HG02588 (cell line): ENCODE results near the gene CLSTN2.

Source experiments
- ATAC-seq: cut with Tn5 transposase; IDR thresholded peaks from one replicate; pipeline ENCODE4 v1.9.1; 2021; ENCODE audit warnings: mild to moderate bottlenecking, moderate library complexity; ENCODE audit not compliant: unreplicated experiment

CLSTN2 gene

GRCh38 chr3:140365872-140366697 is 431.1 kb downstream of the CLSTN2 start:
- no peak for ATAC-seq

DNA sequence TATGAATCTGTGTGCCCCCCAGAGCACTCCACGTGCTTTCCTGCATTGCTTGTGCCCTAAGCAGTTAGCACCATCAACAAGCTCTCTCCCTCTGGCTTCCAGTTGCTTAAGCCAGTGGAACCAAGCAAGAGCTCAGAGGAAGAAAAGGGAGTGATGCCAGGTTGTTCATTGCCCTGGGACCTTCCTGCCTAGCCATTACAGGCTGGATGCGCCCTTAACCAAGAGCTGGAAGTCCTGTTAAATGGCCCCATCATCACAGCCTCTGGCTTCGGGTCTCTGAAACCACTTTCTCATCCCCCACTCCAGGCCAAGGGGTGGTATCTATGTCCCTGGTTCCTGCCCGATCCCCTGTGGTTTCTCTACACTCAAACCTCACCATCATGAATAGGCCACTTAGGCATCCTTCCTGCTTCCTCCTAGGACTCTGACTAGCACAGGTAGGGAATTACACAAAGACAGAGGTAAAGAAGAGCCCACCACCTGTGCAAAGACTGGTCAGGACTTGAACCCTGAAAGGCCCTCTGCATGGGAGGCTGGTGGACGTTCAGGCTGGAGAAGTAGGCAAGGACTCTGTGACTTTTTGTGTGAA is 433.3 kb downstream of the CLSTN2 start:
- ATAC-seq, result no peak

- ATAC-seq, result no peak
These were observed 435.7 kb downstream of the CLSTN2 start for GRCh38 chr3:140370686-140371085.

GRCh38 chr3:140373234-140373633 is 438.2 kb downstream of the CLSTN2 start:
- no peak for ATAC-seq

GRCh38 chr3:140375002-140375401 is 440.0 kb downstream of the CLSTN2 start:
- no peak for ATAC-seq

GRCh38 chr3:140376136-140376889 is 441.3 kb downstream of the CLSTN2 start:
- ATAC-seq, result no peak

DNA sequence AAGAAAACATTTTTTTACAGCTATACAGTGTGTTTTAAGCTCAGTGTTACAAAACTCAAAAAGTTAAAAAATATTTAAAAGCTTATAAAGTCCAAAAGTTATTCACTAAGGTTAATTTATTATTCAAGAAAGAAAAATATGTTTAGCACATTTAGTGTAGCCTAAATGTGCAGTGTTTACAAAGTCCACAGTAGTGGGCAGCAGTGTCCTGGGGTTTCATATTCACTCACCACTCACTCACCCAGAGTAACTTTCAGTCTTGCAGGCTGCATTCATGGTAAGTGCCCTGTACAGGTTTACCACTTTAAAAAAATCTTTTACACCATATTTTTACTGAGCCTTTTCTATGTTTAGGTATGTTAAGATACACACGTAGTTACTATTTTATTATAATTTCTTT is 442.7 kb downstream of the CLSTN2 start:
- no peak for ATAC-seq

DNA sequence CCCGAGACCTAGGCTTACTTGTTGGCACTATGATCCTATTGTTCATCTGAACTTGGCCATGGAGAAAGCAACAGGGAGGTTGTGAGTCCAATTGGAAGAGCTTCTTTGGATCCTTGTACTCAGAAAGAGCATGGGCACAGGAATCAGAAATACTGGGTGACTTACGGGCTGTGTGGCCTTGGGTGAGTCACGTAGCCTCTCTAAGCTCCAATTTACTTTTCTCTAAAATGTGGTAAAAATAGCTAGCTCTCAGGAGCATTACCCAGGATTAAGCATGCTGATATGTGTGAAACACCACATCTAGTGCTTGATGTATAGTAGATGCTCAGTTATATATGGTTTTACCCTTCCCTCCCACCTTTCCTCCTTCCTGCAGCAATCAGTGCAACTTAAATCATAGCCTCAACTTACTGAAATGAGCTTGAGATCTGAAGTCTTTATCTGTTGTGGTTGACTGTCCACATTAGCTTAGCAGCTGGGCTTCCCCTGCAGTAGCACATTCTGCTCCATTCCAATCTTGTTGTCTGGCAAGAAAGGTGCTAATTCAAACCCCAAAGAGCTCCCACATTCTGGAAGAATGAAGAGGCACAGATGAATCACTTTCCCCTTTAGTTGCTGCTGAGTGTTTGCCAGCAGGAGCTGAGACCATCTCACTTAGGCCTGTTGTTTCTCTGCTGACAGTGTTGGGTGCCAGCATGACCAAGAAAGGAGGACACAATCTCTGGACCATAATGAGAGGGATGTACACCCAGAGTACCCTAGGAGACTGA is 443.8 kb downstream of the CLSTN2 start:
- ATAC-seq, result no peak

DNA sequence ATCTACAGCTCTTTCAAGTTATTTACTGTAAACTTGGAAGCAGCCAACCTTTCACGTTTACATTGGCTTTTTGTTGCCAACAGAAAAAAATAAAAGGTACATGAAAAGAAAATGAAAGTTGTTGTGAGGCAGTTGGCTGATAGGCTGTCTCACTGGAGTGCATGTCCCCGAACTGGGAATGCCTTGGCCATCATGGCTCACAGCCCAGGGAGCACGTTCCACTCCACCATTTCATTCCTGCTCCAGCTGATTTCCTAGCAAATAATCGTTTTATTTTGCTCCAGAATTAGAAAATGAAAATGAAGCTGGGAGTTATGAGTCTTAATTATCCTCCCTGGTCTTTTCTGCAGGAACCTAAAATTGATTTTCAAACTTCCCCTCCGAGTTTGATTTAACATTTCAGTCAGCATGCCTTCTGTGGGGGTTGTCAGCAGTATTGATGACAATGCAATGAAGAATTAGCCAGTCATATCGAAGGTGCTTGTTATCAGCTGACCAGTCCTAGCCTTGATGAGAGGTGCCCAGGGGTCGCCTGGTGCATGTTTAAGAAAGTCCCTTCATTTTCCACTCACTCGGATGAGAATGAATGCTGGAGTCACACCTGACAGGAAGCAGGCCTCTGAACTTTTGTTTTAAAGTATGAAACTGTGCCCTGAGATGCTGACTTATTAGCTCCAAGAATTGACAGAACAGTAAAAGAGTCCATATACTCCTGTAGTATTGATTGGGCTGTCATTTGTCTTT is 449.2 kb downstream of the CLSTN2 start:
- ATAC-seq, result no peak

DNA sequence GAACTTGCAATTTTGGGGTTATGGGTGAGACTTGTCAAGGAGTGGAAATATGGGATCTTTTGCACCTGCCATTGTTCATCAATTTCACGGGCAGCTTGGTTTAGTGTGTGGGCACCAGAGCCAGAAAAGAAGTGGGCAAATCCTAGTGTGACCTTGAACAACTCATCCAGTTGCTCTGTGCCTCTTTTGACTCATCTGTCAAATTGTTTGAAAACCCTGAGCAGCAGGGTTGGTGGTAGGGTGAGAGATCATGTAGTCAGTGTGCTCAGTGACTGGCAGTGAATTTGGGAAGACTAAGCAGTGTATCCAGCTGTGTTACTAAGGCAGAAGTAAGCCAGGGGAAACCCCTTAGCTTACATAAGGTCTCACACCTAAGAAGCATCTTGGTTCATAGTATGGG is 449.9 kb downstream of the CLSTN2 start:
- no peak for ATAC-seq

- no peak for ATAC-seq
These were observed 451.5 kb downstream of the CLSTN2 start for GRCh38 chr3:140386357-140387100.

DNA sequence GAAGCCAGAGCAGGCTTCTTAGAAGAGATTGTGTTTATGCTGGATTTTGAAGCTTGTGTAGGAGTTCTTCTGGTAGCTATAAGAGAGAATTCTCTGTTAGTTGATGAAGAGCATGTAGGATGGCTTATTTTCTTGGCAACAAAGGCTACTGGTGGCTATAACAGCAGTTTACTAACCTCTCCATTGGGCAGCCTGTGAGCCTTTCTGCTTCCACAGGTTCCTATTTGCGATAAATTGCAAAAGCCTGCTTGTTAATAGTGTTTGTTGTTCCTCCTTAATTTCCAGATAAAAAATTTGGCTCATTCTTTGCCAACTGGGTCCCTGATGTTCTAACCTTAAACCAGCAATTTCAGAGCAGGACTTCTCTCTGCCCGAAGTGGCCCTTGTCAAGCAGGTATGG is 452.3 kb downstream of the CLSTN2 start:
- no peak for ATAC-seq

GRCh38 chr3:140388202-140388922 is 453.4 kb downstream of the CLSTN2 start:
- ATAC-seq, result no peak

- no peak for ATAC-seq
These were observed 456.1 kb downstream of the CLSTN2 start for GRCh38 chr3:140391061-140391460.

GRCh38 chr3:140394488-140395133 is 459.6 kb downstream of the CLSTN2 start:
- ATAC-seq, result no peak

GRCh38 chr3:140395134-140396075 is 460.4 kb downstream of the CLSTN2 start:
- ATAC-seq, result no peak

DNA sequence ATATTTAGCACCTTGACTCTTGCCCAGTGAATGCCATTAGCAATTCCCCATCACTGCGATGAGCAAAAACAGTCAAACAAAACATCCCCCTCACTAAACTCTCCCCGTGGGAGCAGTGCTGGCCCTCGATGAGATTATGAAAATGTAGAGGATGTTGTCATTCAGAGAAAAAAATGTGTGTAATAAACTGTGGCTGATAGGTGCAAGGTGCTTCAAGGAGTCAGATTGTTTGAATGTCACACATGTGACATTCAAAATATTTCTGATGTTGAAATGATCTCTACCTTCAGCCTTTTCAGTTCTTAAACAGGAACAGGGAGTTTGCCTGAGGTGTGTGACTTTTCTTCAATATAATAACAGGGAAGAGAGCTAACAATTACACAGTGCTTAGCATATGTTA is 461.1 kb downstream of the CLSTN2 start:
- no peak for ATAC-seq
